K562 (cell line): ENCODE results near the gene RPRD1B. TPM values are rescaled to one million over a fixed set of nuclear protein-coding genes. Genes with fewer than 3 reads are reported as not detected.
A peak's percentile ranks its signal among the peaks of the same experiment; 100 is the strongest.

ENCODE experiments used
- ATAC-seq: fragments of 200-7000 bp; cut with Tn5 transposase; 3 replicates; pipeline ENCODE4 v1.9.1; 2020; ENCODE audit warnings: moderate library complexity
- BruUV-seq: library from RNA; stranded (reverse); fragments of 400-500 nt; replicated peaks from 2 replicates; lab custom pipeline; 2021; lab: Mats Ljungman, UMichigan
- CTCF ChIA-PET: fragments of 300-600 bp; formaldehyde crosslinking; extraction: SDS; loops from one replicate; lab custom pipeline; 2021; ENCODE audit warnings: low intra/inter-chr PET ratio; lab: Yijun Ruan, JAX
- POLR2A ChIA-PET: fragments of 300-600, 350-650 bp; sonication (Branson Sonifier 250); formaldehyde crosslinking; extraction: SDS; loops from one replicate; lab custom pipeline; 2021; ENCODE audit warnings: antibody characterized with exemption, inconsistent platforms; lab: Yijun Ruan, JAX
- DNase-seq, 4 experiments: peaks; one replicate each; pipeline versions ENCODE4 v3.0.0 to v3.0.0-alpha.2; 2011 to 2018; ENCODE audit warnings: low spot score in 3 of 4, mixed read lengths in 3 of 4; ENCODE audit errors: extremely low read depth in 1 of 4
- FAIRE-seq: peaks from 2 replicates; lab custom pipeline; 2011; peaks lifted over from hg19 to GRCh38; lab: Jason Lieb, UNC
- H2AFZ ChIP-seq: 2 replicates; pipeline ENCODE4 v1.6.0; 2011; ENCODE audit warnings: low read depth, low read length, control low read depth, inconsistent platforms
- H3K27ac ChIP-seq: fragments of 200-600 bp; 3 replicates; pipeline ENCODE4 v1.8.0; 2011; ENCODE audit warnings: low read depth, mild to moderate bottlenecking, control low read depth, inconsistent platforms, low read length, moderate library complexity, mixed read lengths; ENCODE audit errors: extremely low read depth
- H3K27me3 ChIP-seq, 2 experiments: fragments of 300-600 bp in 1 of 2; 2 replicates in 1 of 2; 3 replicates in 1 of 2; pipeline versions ENCODE4 v1.6.0 to v1.8.0; 2011; ENCODE audit warnings: inconsistent platforms in 2 of 2, low read length in 2 of 2, mild to moderate bottlenecking in 1 of 2, mixed read lengths in 1 of 2, moderate library complexity in 1 of 2; ENCODE audit not compliant: control insufficient read depth in 2 of 2, insufficient read depth in 2 of 2
- H3K36me3 ChIP-seq: fragments of 300-600 bp; 3 replicates; pipeline ENCODE4 v1.8.0; 2011; ENCODE audit warnings: mild to moderate bottlenecking, low read length, inconsistent platforms; ENCODE audit not compliant: control insufficient read depth, insufficient read depth
- H3K4me1 ChIP-seq, 2 experiments: fragments of 200-600 bp in 1 of 2; replicated peaks in 1 of 2; 2 replicates in 1 of 2; 3 replicates in 1 of 2; pipeline versions ENCODE4 v1.5.1 to v1.8.0; 2011; ENCODE audit warnings: inconsistent platforms in 2 of 2, low read length in 2 of 2, mild to moderate bottlenecking in 1 of 2, mixed read lengths in 1 of 2, moderate library complexity in 1 of 2; ENCODE audit not compliant: control insufficient read depth in 2 of 2, insufficient read depth in 2 of 2
- H3K4me2 ChIP-seq: 2 replicates; pipeline ENCODE4 v1.6.1; 2011; ENCODE audit warnings: low read length, control low read depth, inconsistent platforms, mixed read lengths; ENCODE audit not compliant: insufficient read depth
- H3K4me3 ChIP-seq: fragments of 200-600 bp; sonication (generic), shearing (Covaris generic); 2 replicates; pipeline ENCODE4 v1.5.1; 2016; ENCODE audit warnings: control low read depth, inconsistent platforms
- H3K79me2 ChIP-seq: fragments of 200-600 bp; 3 replicates; pipeline ENCODE4 v1.8.0; 2011; ENCODE audit warnings: low read length, inconsistent platforms; ENCODE audit not compliant: control insufficient read depth, insufficient read depth
- H3K9ac ChIP-seq, 2 experiments: 2 replicates each; pipeline versions ENCODE4 v1.6.0 to v1.6.1; 2011; ENCODE audit warnings: low read depth in 2 of 2, low read length in 2 of 2, control low read depth in 1 of 2, inconsistent platforms in 1 of 2, mild to moderate bottlenecking in 1 of 2, mixed read lengths in 1 of 2; ENCODE audit not compliant: insufficient read depth in 1 of 2
- H3K9me1 ChIP-seq: one replicate; pipeline ENCODE4 v1.6.0; 2011; ENCODE audit warnings: inconsistent platforms, mild to moderate bottlenecking, low read length, moderate library complexity; ENCODE audit not compliant: control insufficient read depth, insufficient read depth
- H3K9me3 ChIP-seq: replicated peaks from 2 replicates; pipeline ENCODE4 v1.5.1; 2011; ENCODE audit warnings: low read depth, low read length, inconsistent platforms; ENCODE audit not compliant: control insufficient read depth, insufficient read depth
- H4K20me1 ChIP-seq: replicated peaks from 2 replicates; pipeline ENCODE4 v1.6.1; 2011; ENCODE audit warnings: low read length, inconsistent platforms, mixed read lengths; ENCODE audit not compliant: control insufficient read depth, insufficient read depth
- ATF2 ChIP-seq: sonication (generic); formaldehyde crosslinking; IDR thresholded peaks from 2 replicates; pipeline ENCODE4 v1.8.1; 2022; ENCODE audit warnings: missing genetic modification reagents
- CHD4 ChIP-seq: fragments of 200-600 bp; sonication (generic); IDR thresholded peaks from 3 replicates; pipeline ENCODE4 v1.6.1; 2012; ENCODE audit warnings: low read depth, mild to moderate bottlenecking, mixed read lengths, low read length, inconsistent platforms; ENCODE audit not compliant: insufficient read depth, insufficient replicate concordance, poor library complexity, severe bottlenecking
- JUNB ChIP-seq: fragments of 450-650 bp; formaldehyde crosslinking; conservative IDR thresholded peaks from 2 replicates; pipeline ENCODE4 v1.4.0; 2020; ENCODE audit warnings: mild to moderate bottlenecking
- KDM2B ChIP-seq: fragments of 250-450 bp; sonication (Bioruptor Pico); IDR thresholded peaks from 2 replicates; pipeline ENCODE4 v1.8.0; 2021; ENCODE audit warnings: mild to moderate bottlenecking, moderate library complexity
- NELFE ChIP-seq: IDR thresholded peaks from 2 replicates; pipeline ENCODE4 v1.6.1; 2011; ENCODE audit warnings: mild to moderate bottlenecking; ENCODE audit not compliant: insufficient read depth, insufficient read length
- RBFOX2 ChIP-seq: fragments of 200-400 bp; formaldehyde crosslinking; IDR thresholded peaks from 2 replicates; pipeline ENCODE4 v1.6.1; 2017; ENCODE audit warnings: low read depth, mild to moderate bottlenecking, low read length, moderate library complexity
- SOX6 ChIP-seq: fragments of 450-650 bp; IDR thresholded peaks from 2 replicates; pipeline ENCODE4 v1.6.1; 2014; ENCODE audit warnings: mild to moderate bottlenecking
- ZFP36 ChIP-seq: fragments of 150-350 bp; IDR thresholded peaks from 2 replicates; pipeline ENCODE4 v1.6.1; 2018; ENCODE audit warnings: low read length, low read depth; ENCODE audit not compliant: partially characterized antibody
- ZKSCAN1 ChIP-seq: fragments of 150-350 bp; IDR thresholded peaks from 2 replicates; pipeline ENCODE4 v1.6.1; 2016; ENCODE audit warnings: low read depth, low read length
- ZNF740 ChIP-seq, 3 experiments: fragments of 200-800 bp in 1 of 3; sonication (Bioruptor generic) in 1 of 3; sonication (generic) in 1 of 3; formaldehyde crosslinking in 1 of 3; IDR thresholded peaks; 2 replicates each; pipeline versions ENCODE4 v1.6.1 to v1.8.0; 2016 to 2022; ENCODE audit warnings: mild to moderate bottlenecking in 2 of 3, missing compliant biosample characterization in 2 of 3, missing genetic modification characterization in 2 of 3, missing genetic modification reagents in 1 of 3
- ZNF778 ChIP-seq: fragments of 450-650 bp; formaldehyde crosslinking; IDR thresholded peaks from 2 replicates; pipeline ENCODE4 v1.4.0; 2020; ENCODE audit warnings: mild to moderate bottlenecking, moderate library complexity
- WGBS: fragments of 100-300 bp; shearing (Covaris generic); methylation state at CpG from one replicate; pipeline ENCODE4 v1.1.6; 2016; ENCODE audit warnings: low coverage, mixed read lengths; ENCODE audit not compliant: insufficient coverage; ENCODE audit errors: missing lambda C conversion rate; 5-methylcytosine and 5-hydroxymethylcytosine counted together
- in situ Hi-C: fragments of 300-500 bp; cut with MboI; formaldehyde crosslinking; loops from 4 replicates; pipeline ENCODE4 v1.15.0; 2018; ENCODE audit warnings: inconsistent platforms, mixed read lengths
- intact Hi-C: fragments of 100-400 bp; cut with micrococcal nuclease; formaldehyde crosslinking; loops from 2 replicates; pipeline ENCODE4 v1.14.2; 2022
- polyA plus RNA-seq, 8 experiments: library from polyadenylated mRNA; depleted of rRNA in 4 of 8; stranded (reverse) in 5 of 8; unstranded in 3 of 8; fragments of >200 nt; fragmentation: Nextera tagmentation in 2 of 8; fragmentation: Illumina TruSeq in 1 of 8; extraction: Ambion mirVana in 2 of 8; extraction: Trizol in 1 of 8; gene quantifications; 2 replicates each; pipeline versions ENCODE4 v1.2.1 to v1.2.3, GENCODE V29; 2011 to 2014; ENCODE audit warnings: inconsistent platforms in 1 of 8, missing spikeins in 1 of 8
- total RNA-seq, 7 experiments: library from RNA; depleted of rRNA in 6 of 7; stranded (reverse); fragments of >200 nt in 6 of 7; fragmentation: Illumina TruSeq in 2 of 7; extraction: Trizol in 2 of 7; gene quantifications; 2 replicates each; pipeline versions ENCODE4 v1.2.1 to v1.2.3, GENCODE V29; 2011 to 2021; ENCODE audit warnings: low replicate concordance in 1 of 7
- TF ChIP-seq, protein P1 (sequence below): sonication (generic); formaldehyde crosslinking; IDR thresholded peaks from 2 replicates; pipeline ENCODE4 v1.8.0; 2022; ENCODE audit warnings: mild to moderate bottlenecking, missing genetic modification reagents

Gene RPRD1B
- total and polyA plus RNA-seq, 9 of the 15 experiments (the other 6 are each of a cell fraction or from before 2014, with no cell fraction given): 5.5 to 43.0 (median 24.4) TPM

GRCh38 chr20:38091441-38092216, 58.1 kb downstream of the RPRD1B start:
- H3K9ac ChIP-seq: peak overlapping the region in 1 of 2 experiments; percentile 13; a peak in 1 of 4 replicates
- TF ChIP-seq ZNF740 (CRISPR knock-in tag; IDR thresholded peaks at IDR 0.05) (no peak), ZNF740 (tag; IDR thresholded peaks at IDR 0.05) (0 out of 4 replicates have a peak, but pooled peaks of 1 of the 2 experiments have one; percentile 36), SOX6 (no peak), ZNF778 (CRISPR knock-in tag) (no peak), KDM2B (CRISPR knock-in tag) (no peak), JUNB (CRISPR knock-in tag) (no peak), CHD4 (no peak), ZFP36 (no peak), RBFOX2 (no peak), ATF2 (CRISPR knock-in tag) (no peak), ZKSCAN1 (no peak), NELFE (no peak)
- TF ChIP-seq, protein P1, sequence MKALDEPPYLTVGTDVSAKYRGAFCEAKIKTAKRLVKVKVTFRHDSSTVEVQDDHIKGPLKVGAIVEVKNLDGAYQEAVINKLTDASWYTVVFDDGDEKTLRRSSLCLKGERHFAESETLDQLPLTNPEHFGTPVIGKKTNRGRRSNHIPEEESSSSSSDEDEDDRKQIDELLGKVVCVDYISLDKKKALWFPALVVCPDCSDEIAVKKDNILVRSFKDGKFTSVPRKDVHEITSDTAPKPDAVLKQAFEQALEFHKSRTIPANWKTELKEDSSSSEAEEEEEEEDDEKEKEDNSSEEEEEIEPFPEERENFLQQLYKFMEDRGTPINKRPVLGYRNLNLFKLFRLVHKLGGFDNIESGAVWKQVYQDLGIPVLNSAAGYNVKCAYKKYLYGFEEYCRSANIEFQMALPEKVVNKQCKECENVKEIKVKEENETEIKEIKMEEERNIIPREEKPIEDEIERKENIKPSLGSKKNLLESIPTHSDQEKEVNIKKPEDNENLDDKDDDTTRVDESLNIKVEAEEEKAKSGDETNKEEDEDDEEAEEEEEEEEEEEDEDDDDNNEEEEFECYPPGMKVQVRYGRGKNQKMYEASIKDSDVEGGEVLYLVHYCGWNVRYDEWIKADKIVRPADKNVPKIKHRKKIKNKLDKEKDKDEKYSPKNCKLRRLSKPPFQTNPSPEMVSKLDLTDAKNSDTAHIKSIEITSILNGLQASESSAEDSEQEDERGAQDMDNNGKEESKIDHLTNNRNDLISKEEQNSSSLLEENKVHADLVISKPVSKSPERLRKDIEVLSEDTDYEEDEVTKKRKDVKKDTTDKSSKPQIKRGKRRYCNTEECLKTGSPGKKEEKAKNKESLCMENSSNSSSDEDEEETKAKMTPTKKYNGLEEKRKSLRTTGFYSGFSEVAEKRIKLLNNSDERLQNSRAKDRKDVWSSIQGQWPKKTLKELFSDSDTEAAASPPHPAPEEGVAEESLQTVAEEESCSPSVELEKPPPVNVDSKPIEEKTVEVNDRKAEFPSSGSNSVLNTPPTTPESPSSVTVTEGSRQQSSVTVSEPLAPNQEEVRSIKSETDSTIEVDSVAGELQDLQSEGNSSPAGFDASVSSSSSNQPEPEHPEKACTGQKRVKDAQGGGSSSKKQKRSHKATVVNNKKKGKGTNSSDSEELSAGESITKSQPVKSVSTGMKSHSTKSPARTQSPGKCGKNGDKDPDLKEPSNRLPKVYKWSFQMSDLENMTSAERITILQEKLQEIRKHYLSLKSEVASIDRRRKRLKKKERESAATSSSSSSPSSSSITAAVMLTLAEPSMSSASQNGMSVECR (CRISPR knock-in tag): no peak

More at GRCh38 chr20:38091441-38092216, 58.1 kb downstream of the RPRD1B start:
- no peak overlapping the region for H3K4me3 ChIP-seq
- no TSS peak for BruUV-seq
- in situ Hi-C loops (no loop called here), intact Hi-C loops (no loop called here)
- H4K20me1 ChIP-seq: no peaks in the 10 kb centered on the region
- ATAC-seq: peak; percentile 84
- H3K4me2 ChIP-seq: peak overlapping the region; percentile 17; the same call in 1 of the 2 replicates
- ChIA-PET CTCF (no interaction called here), POLR2A (interaction anchor here (0.9 kb wide), 1 partner anchor 18 kb away, joined by 6 read pairs; no protein-coding TSS in a partner anchor)
- peak; percentile 43 to 79 (median 58) for DNase-seq
- no peaks in the 10 kb centered on the region for H3K27me3 ChIP-seq
- H3K9me1 ChIP-seq: no peaks in the 10 kb centered on the region
- H3K36me3 ChIP-seq: peaks cover 59% of the 10 kb centered on the region
- peak; percentile 83 for FAIRE-seq
- H2AFZ ChIP-seq: no peak overlapping the region
- WGBS: 8% methylated on average over 6 of the region's 6 CpGs
- H3K27ac ChIP-seq: peak overlapping the region; percentile 56
- no peaks in the 10 kb centered on the region for H3K9me3 ChIP-seq
- H3K79me2 ChIP-seq: no peaks in the 10 kb centered on the region
- peaks cover 4 to 48% of the 10 kb centered on the region in 2 experiments; a peak in 4 of 5 replicates for H3K4me1 ChIP-seq
